Endothelial cell of umbilical vein (primary cell): ENCODE measurements around the gene FBXO2. TPM values are rescaled to one million over a fixed set of nuclear protein-coding genes. Genes with fewer than 3 reads are reported as not detected.

Experiments
- BruUV-seq: library from RNA; stranded (reverse); fragments of 400-500 nt; replicated peaks from 2 replicates; lab custom pipeline; 2021; lab: Mats Ljungman, UMichigan
- CTCF ChIA-PET: fragments of 300-600, 350-600 bp; sonication (Branson Sonifier 250); formaldehyde crosslinking; loops from one replicate; lab custom pipeline; 2021; ENCODE audit warnings: antibody characterized with exemption, inconsistent platforms; lab: Charles Lee
- POLR2A ChIA-PET: fragments of 300-600, 350-600 bp; sonication (Branson Sonifier 250); formaldehyde crosslinking; loops from one replicate; lab custom pipeline; 2021; ENCODE audit warnings: antibody characterized with exemption, inconsistent platforms; lab: Charles Lee
- DNase-seq: peaks from one replicate; pipeline ENCODE4 v3.0.0-alpha.2; 2011; ENCODE audit warnings: low read depth, low spot score
- FAIRE-seq: peaks from 2 replicates; lab custom pipeline; 2011; peaks lifted over from hg19 to GRCh38; lab: Jason Lieb, UNC
- H2AFZ ChIP-seq: 2 replicates; pipeline ENCODE4 v1.6.0; 2012; ENCODE audit warnings: low read depth, low read length, control low read depth, inconsistent platforms
- H3K27ac ChIP-seq: 2 replicates; pipeline ENCODE4 v1.5.1; 2011; ENCODE audit warnings: low read depth, mild to moderate bottlenecking, control low read depth, low read length, moderate library complexity; ENCODE audit not compliant: insufficient read depth
- H3K27me3 ChIP-seq, 2 experiments: 2 replicates each; pipeline versions ENCODE4 v1.6.0 to v1.6.1; 2011; ENCODE audit warnings: low read length in 2 of 2, mixed read lengths in 1 of 2; ENCODE audit not compliant: control insufficient read depth in 2 of 2, insufficient read depth in 2 of 2
- H3K36me3 ChIP-seq, 2 experiments: 2 replicates in 1 of 2; 3 replicates in 1 of 2; pipeline ENCODE4 v1.5.1; 2011; ENCODE audit warnings: low read length in 2 of 2, mild to moderate bottlenecking in 1 of 2, moderate library complexity in 1 of 2; ENCODE audit not compliant: control insufficient read depth in 2 of 2, insufficient read depth in 2 of 2; ENCODE audit errors: extremely low read depth in 1 of 2
- H3K4me1 ChIP-seq: 3 replicates; pipeline ENCODE4 v1.5.1; 2011; ENCODE audit warnings: mild to moderate bottlenecking, low read length; ENCODE audit not compliant: control insufficient read depth, insufficient read depth; ENCODE audit errors: extremely low read depth
- H3K4me2 ChIP-seq: 2 replicates; pipeline ENCODE4 v1.6.1; 2011; ENCODE audit warnings: low read length, control low read depth, mixed read lengths; ENCODE audit not compliant: insufficient read depth
- H3K4me3 ChIP-seq, 3 experiments: fragments of 200-600 bp in 1 of 3; sonication (generic), shearing (Covaris generic) in 1 of 3; replicated peaks in 1 of 3; 2 replicates each; pipeline ENCODE4 v1.5.1; 2011 to 2016; ENCODE audit warnings: control low read depth in 3 of 3, low read length in 3 of 3, mild to moderate bottlenecking in 2 of 3, inconsistent platforms in 1 of 3, low read depth in 1 of 3, moderate library complexity in 1 of 3; ENCODE audit not compliant: insufficient read depth in 1 of 3
- H3K79me2 ChIP-seq: 2 replicates; pipeline ENCODE4 v1.6.0; 2012; ENCODE audit warnings: low read length, inconsistent platforms; ENCODE audit not compliant: control insufficient read depth, insufficient read depth
- H3K9ac ChIP-seq: replicated peaks from 2 replicates; pipeline ENCODE3; 2011; ENCODE audit warnings: low read length, control low read depth; ENCODE audit not compliant: insufficient read depth; ENCODE audit errors: extremely low read depth
- H3K9me1 ChIP-seq: replicated peaks from 3 replicates; pipeline ENCODE4 v1.6.0; 2011; ENCODE audit warnings: mild to moderate bottlenecking, low read length; ENCODE audit not compliant: control insufficient read depth, insufficient read depth; ENCODE audit errors: extremely low read depth
- H3K9me3 ChIP-seq: replicated peaks from 2 replicates; pipeline ENCODE4 v1.5.1; 2012; ENCODE audit warnings: low read length, inconsistent platforms; ENCODE audit not compliant: control insufficient read depth, insufficient read depth
- H4K20me1 ChIP-seq: replicated peaks from 2 replicates; pipeline ENCODE3; 2011; ENCODE audit warnings: mild to moderate bottlenecking, low read length; ENCODE audit not compliant: control insufficient read depth, insufficient read depth; ENCODE audit errors: extremely low read depth
- EZH2 ChIP-seq: IDR thresholded peaks from 2 replicates; pipeline ENCODE4 v1.6.1; 2012; ENCODE audit warnings: borderline replicate concordance, low read depth, mild to moderate bottlenecking, moderate library complexity, low read length, inconsistent platforms; ENCODE audit not compliant: severe bottlenecking
- FOS ChIP-seq: IDR thresholded peaks from 2 replicates; pipeline ENCODE4 v1.6.1; 2011; ENCODE audit warnings: mild to moderate bottlenecking, low read length, moderate library complexity, borderline replicate concordance; ENCODE audit not compliant: insufficient read depth
- GATA2 ChIP-seq: IDR thresholded peaks from 2 replicates; pipeline ENCODE4 v1.7.0; 2011; ENCODE audit warnings: low read depth, mild to moderate bottlenecking, moderate library complexity, mixed read lengths, low read length; ENCODE audit not compliant: insufficient read length, insufficient read depth
- JUN ChIP-seq: IDR thresholded peaks from 2 replicates; pipeline ENCODE4 v1.6.1; 2011; ENCODE audit warnings: borderline replicate concordance, low read depth; ENCODE audit not compliant: insufficient read length, insufficient read depth
- MYC ChIP-seq: IDR thresholded peaks from one replicate; pipeline ENCODE4 v1.6.1; 2011; ENCODE audit warnings: mild to moderate bottlenecking, low read depth, low read length
- POLR2A ChIP-seq: IDR thresholded peaks from 2 replicates; pipeline ENCODE4 v1.6.1; 2012; ENCODE audit warnings: low read depth, mild to moderate bottlenecking, control low read depth, low read length
- POLR2AphosphoS5 ChIP-seq: IDR thresholded peaks from 2 replicates; pipeline ENCODE4 v1.6.1; 2012; ENCODE audit warnings: low read depth, mild to moderate bottlenecking, control low read depth, low read length, moderate library complexity; ENCODE audit not compliant: insufficient read depth
- dilution Hi-C: fragments of 300-500 bp; cut with MboI; formaldehyde crosslinking; loops from one replicate; pipeline ENCODE4 v1.15.0; 2019; ENCODE audit warnings: low sequenced_read_pairs; ENCODE audit not compliant: extremely low pct_ligation_motif_present
- intact Hi-C: fragments of 100-400 bp; cut with micrococcal nuclease; formaldehyde crosslinking; loops from one replicate; pipeline ENCODE4 v1.10.0; 2022
- polyA plus RNA-seq, 4 experiments: library from polyadenylated mRNA; depleted of rRNA in 3 of 4; stranded (reverse) in 3 of 4; unstranded in 1 of 4; fragments of >200 nt; gene quantifications; 2 replicates each; pipeline versions ENCODE4 v1.2.1 to v1.2.3, GENCODE V29; 2011 to 2012; ENCODE audit warnings: missing spikeins in 1 of 4
- total RNA-seq: library from RNA; stranded (reverse); gene quantifications from 2 replicates; pipeline ENCODE4 v1.2.3, GENCODE V29; 2021
- TF ChIP-seq, protein P1 (sequence below), 2 donors: IDR thresholded peaks; 1 replicate in 1 of 2; 2 replicates in 1 of 2; pipeline ENCODE4 v1.5.1; 2011; ENCODE audit warnings: low read length in 2 of 2, mild to moderate bottlenecking in 2 of 2, moderate library complexity in 2 of 2, control low read depth in 1 of 2, inconsistent platforms in 1 of 2, low read depth in 1 of 2; ENCODE audit not compliant: insufficient read depth in 1 of 2; ENCODE audit errors: extremely low read depth in 1 of 2
- TF ChIP-seq, protein P2 (sequence below): IDR thresholded peaks from 2 replicates; pipeline ENCODE4 v1.6.1; 2011; ENCODE audit not compliant: insufficient read depth, insufficient read length

The FBXO2 gene
- total and polyA plus RNA-seq, 2 donors (not counting 3 experiments of a cell fraction or from before 2014, with no cell fraction given): 0.42 to 0.91 TPM

DNA sequence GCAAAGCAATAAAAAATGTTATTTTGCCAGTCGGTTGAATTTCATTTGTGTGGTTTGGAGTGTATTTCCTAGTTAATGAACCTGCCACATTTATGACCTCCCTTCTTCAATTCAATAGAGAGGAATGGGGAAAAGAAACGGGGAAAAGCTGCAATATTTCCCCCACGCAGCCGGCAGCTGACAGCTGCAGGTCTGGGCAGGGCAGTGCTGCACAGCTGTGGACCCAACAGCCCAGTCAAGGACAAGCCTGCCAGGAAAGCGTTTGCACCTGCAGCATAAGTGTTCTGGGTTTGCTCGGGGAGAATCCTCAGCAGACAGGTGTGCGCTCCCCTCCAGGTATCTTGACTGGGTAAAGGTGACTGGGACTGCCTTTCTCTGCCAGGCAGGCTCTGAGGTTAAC lies 53.4 kb downstream of the FBXO2 start:
- ChIA-PET CTCF (no interaction called here), POLR2A (no interaction called here)
- H3K4me1 ChIP-seq: no peaks in the 10 kb centered on the region
- no peaks in the 10 kb centered on the region for H3K9me3 ChIP-seq
- dilution Hi-C loops: no loop called here
- H3K9ac ChIP-seq: no peak overlapping the region
- no peaks in the 10 kb centered on the region for H3K36me3 ChIP-seq
- no peak for DNase-seq
- intact Hi-C loops: no loop called here
- TF ChIP-seq, protein P1, sequence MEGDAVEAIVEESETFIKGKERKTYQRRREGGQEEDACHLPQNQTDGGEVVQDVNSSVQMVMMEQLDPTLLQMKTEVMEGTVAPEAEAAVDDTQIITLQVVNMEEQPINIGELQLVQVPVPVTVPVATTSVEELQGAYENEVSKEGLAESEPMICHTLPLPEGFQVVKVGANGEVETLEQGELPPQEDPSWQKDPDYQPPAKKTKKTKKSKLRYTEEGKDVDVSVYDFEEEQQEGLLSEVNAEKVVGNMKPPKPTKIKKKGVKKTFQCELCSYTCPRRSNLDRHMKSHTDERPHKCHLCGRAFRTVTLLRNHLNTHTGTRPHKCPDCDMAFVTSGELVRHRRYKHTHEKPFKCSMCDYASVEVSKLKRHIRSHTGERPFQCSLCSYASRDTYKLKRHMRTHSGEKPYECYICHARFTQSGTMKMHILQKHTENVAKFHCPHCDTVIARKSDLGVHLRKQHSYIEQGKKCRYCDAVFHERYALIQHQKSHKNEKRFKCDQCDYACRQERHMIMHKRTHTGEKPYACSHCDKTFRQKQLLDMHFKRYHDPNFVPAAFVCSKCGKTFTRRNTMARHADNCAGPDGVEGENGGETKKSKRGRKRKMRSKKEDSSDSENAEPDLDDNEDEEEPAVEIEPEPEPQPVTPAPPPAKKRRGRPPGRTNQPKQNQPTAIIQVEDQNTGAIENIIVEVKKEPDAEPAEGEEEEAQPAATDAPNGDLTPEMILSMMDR (IDR thresholded peaks at IDR 0.05; ENCODE audit: extremely low read depth in 1 of 2, insufficient read depth in 1 of 2, low read depth in 1 of 2, low read length in 2 of 2): no peak
- TF ChIP-seq GATA2 (no peak), JUN (no peak), POLR2AphosphoS5 (no peak), POLR2A (no peak), FOS (no peak), EZH2 (no peak), MYC (no peak)
- TF ChIP-seq, protein P2, sequence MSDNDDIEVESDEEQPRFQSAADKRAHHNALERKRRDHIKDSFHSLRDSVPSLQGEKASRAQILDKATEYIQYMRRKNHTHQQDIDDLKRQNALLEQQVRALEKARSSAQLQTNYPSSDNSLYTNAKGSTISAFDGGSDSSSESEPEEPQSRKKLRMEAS: no peak
- H2AFZ ChIP-seq: no peak overlapping the region
- H3K27ac ChIP-seq: no peak overlapping the region
- no peak overlapping the region for H3K4me3 ChIP-seq
- H3K79me2 ChIP-seq: no peaks in the 10 kb centered on the region
- no peaks in the 10 kb centered on the region for H3K9me1 ChIP-seq
- BruUV-seq: no TSS peak
- no peaks in the 10 kb centered on the region for H4K20me1 ChIP-seq
- H3K27me3 ChIP-seq: no peaks in the 10 kb centered on the region
- no peak overlapping the region for H3K4me2 ChIP-seq
- FAIRE-seq: no peak
